NCI-H446 treated with DMSO at 0.1 percent for 48 hours (cell line): ENCODE data around the gene HHLA2.
"Not testable (repeated sequence)": the region's sequence is repeated elsewhere in the genome, so short reads cannot be mapped to it uniquely, and the experiment has no call there.

Experiments
- DNase-seq: peaks from one replicate; lab custom pipeline; 2025; lab: John Stamatoyannopoulos, UW

HHLA2 gene

GRCh38 chr3:108342837-108343486 is 46.6 kb downstream of the HHLA2 start:
- DNase-seq = no peak

GRCh38 chr3:108343491-108343890 is 47.1 kb downstream of the HHLA2 start:
- DNase-seq = no peak

GRCh38 chr3:108345492-108346205 is 49.3 kb downstream of the HHLA2 start:
- DNase-seq = no peak

GRCh38 chr3:108346301-108347227 is 50.2 kb downstream of the HHLA2 start:
- DNase-seq = no peak

- DNase-seq = no peak
Measured at GRCh38 chr3:108352176-108352575, 55.8 kb downstream of the HHLA2 start.

GRCh38 chr3:108354562-108354961 is 58.2 kb downstream of the HHLA2 start:
- no peak for DNase-seq

- no peak for DNase-seq
Measured at GRCh38 chr3:108357042-108357441, 60.7 kb downstream of the HHLA2 start.

- DNase-seq = no peak
Measured at GRCh38 chr3:108359011-108359410, 62.7 kb downstream of the HHLA2 start.

GRCh38 chr3:108376026-108376425 is 79.7 kb downstream of the HHLA2 start:
- no peak for DNase-seq

- DNase-seq = no peak
Measured at GRCh38 chr3:108377384-108377783, 81.0 kb downstream of the HHLA2 start.

GRCh38 chr3:108378153-108378951 is 82.0 kb downstream of the HHLA2 start:
- no peak for DNase-seq

GRCh38 chr3:108378952-108379342 is 82.6 kb downstream of the HHLA2 start:
- DNase-seq = not testable (repeated sequence)

- no peak for DNase-seq
Measured at GRCh38 chr3:108380128-108380795, 83.9 kb downstream of the HHLA2 start.

- DNase-seq = no peak
Measured at GRCh38 chr3:108381529-108382140, 85.3 kb downstream of the HHLA2 start.

GRCh38 chr3:108383306-108383705 is 87.0 kb downstream of the HHLA2 start:
- DNase-seq = no peak

GRCh38 chr3:108387063-108387462 is 90.7 kb downstream of the HHLA2 start:
- no peak for DNase-seq

- peak; percentile 53 for DNase-seq
Measured at GRCh38 chr3:108388136-108389132, 92.1 kb downstream of the HHLA2 start.

- no peak for DNase-seq
Measured at GRCh38 chr3:108389372-108389771, 93.0 kb downstream of the HHLA2 start.

GRCh38 chr3:108391917-108392593 is 95.7 kb downstream of the HHLA2 start:
- DNase-seq = peak; percentile 96
